ENCODE results near the gene ERP44.
"Not testable (repeated sequence)": the region's sequence is repeated elsewhere in the genome, so short reads cannot be mapped to it uniquely, and the experiment has no call there.

ERP44 gene

DNA sequence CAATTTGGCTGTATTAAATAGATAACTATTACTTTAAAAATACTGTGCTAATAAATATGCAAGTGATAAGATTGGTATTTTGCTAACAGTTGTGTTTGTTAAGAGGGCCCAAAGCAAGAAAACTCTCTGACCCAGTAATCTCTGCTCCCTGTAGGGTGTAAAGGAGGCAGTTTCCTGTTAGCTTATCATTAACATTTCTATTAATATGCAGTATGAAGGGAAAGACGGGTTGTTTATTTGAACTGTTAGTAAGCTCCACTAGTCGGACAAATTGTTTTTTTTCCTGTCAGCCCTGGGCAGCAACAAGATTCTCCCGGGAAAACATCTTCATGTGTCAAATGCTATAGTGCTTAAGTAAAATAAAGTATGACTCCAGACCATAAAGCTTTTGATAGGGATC, 35.6 kb downstream of the ERP44 start:
- TF ChIP-seq, protein P1, sequence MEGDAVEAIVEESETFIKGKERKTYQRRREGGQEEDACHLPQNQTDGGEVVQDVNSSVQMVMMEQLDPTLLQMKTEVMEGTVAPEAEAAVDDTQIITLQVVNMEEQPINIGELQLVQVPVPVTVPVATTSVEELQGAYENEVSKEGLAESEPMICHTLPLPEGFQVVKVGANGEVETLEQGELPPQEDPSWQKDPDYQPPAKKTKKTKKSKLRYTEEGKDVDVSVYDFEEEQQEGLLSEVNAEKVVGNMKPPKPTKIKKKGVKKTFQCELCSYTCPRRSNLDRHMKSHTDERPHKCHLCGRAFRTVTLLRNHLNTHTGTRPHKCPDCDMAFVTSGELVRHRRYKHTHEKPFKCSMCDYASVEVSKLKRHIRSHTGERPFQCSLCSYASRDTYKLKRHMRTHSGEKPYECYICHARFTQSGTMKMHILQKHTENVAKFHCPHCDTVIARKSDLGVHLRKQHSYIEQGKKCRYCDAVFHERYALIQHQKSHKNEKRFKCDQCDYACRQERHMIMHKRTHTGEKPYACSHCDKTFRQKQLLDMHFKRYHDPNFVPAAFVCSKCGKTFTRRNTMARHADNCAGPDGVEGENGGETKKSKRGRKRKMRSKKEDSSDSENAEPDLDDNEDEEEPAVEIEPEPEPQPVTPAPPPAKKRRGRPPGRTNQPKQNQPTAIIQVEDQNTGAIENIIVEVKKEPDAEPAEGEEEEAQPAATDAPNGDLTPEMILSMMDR (IDR thresholded peaks at IDR 0.05), result no peak
- Histone ChIP-seq H3K36me3 (peaks cover 0 to 7% (median 5%) of the 10 kb centered on the region in 3 donors), H3K4me3 (no peak overlapping the region), H3K27me3 (no peaks in the 10 kb centered on the region), H3K9me3 (no peaks in the 10 kb centered on the region), H3K4me1 (peaks cover 0 to 14% (median 3%) of the 10 kb centered on the region in 4 donors), H3K27ac (no peak overlapping the region)
- DNase-seq, result no peak
- intact Hi-C loops (cut with DNase I; ENCODE audit: low total_unique reads), result no loop called here

DNA sequence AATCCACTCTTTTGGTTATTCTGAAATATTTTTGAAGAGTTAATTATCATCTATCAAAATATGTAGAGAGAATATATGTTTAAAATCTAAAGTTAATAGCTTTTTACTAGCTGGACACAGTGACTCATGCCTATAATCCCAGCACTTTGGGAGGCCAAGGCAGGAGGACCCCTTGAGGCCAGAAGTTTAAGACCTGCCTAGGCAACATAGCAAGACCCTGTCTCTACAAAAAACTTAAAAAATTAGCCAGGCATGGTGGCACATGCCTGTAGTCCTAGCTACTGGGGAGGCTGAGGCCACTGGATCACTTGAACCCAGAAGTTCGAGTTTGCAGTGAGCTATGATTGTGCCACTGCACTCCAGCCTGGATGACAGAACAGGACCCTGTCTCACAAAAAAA, 36.1 kb downstream of the ERP44 start:
- H3K4me1 ChIP-seq, result peaks cover 0 to 14% (median 3%) of the 10 kb centered on the region in 4 donors
- DNase-seq; H3K27ac ChIP-seq; H3K4me3 ChIP-seq; H3K36me3 ChIP-seq; H3K9me3 ChIP-seq; intact Hi-C loops (cut with DNase I; ENCODE audit: low total_unique reads); H3K27me3 ChIP-seq: not testable (repeated sequence)

DNA sequence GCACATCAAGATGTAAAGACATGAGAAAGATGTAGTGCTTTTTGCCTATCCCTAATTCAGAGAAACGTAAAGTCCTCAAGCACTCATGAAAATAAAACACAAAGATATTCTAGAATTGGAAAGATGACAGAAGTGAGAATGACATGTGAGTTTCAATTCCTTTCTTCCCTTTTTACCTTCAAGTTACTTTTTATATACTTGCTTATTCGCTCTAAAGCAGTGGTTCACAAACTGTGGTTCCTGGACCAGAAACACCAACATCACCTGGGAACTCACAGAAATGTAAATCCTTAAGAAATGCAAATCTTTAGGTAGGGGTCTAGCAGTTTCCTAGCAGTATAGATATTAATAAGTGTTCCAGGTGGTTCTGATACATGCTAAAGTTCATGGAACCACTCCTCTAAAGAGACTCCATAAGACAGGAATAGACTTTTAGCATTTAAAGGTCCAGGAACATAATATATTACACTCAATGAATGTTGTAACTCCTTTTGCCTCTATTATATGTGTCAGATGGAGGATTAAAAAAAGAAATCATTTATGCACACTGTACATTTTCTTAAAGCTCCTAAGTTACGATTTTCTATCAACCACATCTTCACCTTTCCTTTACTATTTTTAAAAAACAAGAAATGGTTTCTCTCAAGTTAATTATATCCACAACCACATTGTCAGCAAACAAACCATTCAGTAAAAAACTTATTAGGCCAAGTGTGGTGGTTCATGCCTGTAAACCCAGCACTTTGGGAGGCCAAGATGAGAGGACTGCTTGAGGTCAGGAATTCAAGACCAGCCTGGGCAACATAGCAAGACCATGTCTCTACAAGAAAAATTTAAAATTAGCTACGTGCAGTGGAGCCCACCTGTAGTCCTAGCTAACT, 39.9 kb downstream of the ERP44 start:
- Histone ChIP-seq H3K27ac (no peak overlapping the region), H3K36me3 (peaks cover 5 to 20% (median 11%) of the 10 kb centered on the region in 3 donors), H3K9me3 (no peaks in the 10 kb centered on the region), H3K27me3 (no peaks in the 10 kb centered on the region), H3K4me3 (no peak overlapping the region), H3K4me1 (no peaks in the 10 kb centered on the region)
- intact Hi-C loops (cut with DNase I; ENCODE audit: low total_unique reads), result no loop called here
- TF ChIP-seq, protein P1 (IDR thresholded peaks at IDR 0.05), result no peak
- no peak for DNase-seq

DNA sequence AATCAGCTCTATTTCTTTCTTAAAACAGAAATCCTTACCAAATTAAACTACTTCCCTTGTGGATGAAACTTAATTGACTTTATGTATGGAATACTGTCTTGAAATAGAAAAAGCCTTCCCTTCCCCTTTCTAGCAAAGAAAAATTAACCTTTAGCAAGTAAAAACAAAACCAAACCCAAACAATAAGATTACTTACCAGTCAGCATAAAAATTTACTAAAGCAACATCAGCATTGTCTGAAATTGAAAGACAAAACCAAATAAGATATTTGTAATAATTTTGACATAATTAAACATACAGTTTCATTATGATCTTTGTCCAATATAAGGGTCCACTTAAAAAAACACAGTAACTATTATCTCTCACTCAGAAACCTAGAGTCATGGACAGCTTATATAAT, 41.2 kb downstream of the ERP44 start:
- Histone ChIP-seq H3K4me1 (no peaks in the 10 kb centered on the region), H3K4me3 (no peak overlapping the region), H3K36me3 (peaks cover 5 to 20% (median 11%) of the 10 kb centered on the region in 3 donors), H3K27me3 (no peaks in the 10 kb centered on the region), H3K9me3 (no peaks in the 10 kb centered on the region), H3K27ac (no peak overlapping the region)
- TF ChIP-seq, protein P1 (IDR thresholded peaks at IDR 0.05), result no peak
- no peak for DNase-seq
- intact Hi-C loops (cut with DNase I; ENCODE audit: low total_unique reads), result no loop called here

DNA sequence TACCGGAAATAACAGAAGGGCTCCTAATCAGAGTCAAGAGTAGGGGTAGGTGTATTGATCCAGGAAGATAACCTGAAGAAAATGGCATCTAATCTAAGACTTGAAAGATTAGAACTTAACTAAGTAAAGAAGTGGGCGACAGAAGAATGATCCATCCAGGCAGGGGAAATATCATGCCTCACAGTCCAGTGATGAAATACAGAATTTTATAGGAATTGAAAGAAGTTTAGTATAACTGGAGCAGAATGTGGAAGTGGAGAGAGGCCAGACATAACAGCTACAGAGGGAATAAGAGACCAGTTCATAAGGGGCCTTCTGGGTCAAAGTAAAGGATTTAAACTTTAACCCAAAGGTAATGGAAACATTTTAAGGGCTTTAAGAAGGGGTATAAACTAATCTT, 42.2 kb downstream of the ERP44 start:
- no peak for DNase-seq
- no peaks in the 10 kb centered on the region for H3K4me1 ChIP-seq
- intact Hi-C loops (cut with DNase I; ENCODE audit: low total_unique reads), result no loop called here
- peaks cover 5 to 20% (median 11%) of the 10 kb centered on the region in 3 donors for H3K36me3 ChIP-seq
- H3K27ac ChIP-seq, result no peak overlapping the region
- no peaks in the 10 kb centered on the region for H3K9me3 ChIP-seq
- H3K4me3 ChIP-seq, result no peak overlapping the region
- H3K27me3 ChIP-seq, result no peaks in the 10 kb centered on the region
- TF ChIP-seq, protein P1 (IDR thresholded peaks at IDR 0.05), result no peak

DNA sequence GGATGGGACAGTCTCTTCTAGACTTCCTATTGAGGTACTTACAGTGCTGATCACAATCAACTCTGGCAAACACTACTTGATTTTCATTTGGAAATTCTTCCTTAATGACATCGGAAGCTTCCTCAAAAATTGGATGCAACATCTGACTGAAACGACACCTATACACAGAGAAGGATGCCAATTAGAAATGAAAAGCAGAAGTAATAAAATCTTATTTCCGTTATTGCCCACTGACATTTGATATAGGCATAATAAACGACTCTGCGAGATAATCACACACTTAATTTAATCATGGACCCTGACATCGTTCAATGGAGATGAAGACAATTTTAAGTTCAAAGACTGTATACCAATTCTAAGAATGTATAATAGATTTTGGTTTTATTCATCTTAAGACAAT, 46.4 kb downstream of the ERP44 start:
- Histone ChIP-seq H3K4me1 (no peaks in the 10 kb centered on the region), H3K27me3 (no peaks in the 10 kb centered on the region), H3K36me3 (peaks cover 0 to 20% (median 11%) of the 10 kb centered on the region in 3 donors), H3K27ac (no peak overlapping the region), H3K4me3 (no peak overlapping the region), H3K9me3 (no peaks in the 10 kb centered on the region)
- intact Hi-C loops (cut with DNase I; ENCODE audit: low total_unique reads), result no loop called here
- TF ChIP-seq, protein P1 (IDR thresholded peaks at IDR 0.05), result no peak
- no peak for DNase-seq

Measured in tibial artery (tissue), 4 donors.